ENCODE data around the gene ENTPD1.

ENTPD1 gene

DNA sequence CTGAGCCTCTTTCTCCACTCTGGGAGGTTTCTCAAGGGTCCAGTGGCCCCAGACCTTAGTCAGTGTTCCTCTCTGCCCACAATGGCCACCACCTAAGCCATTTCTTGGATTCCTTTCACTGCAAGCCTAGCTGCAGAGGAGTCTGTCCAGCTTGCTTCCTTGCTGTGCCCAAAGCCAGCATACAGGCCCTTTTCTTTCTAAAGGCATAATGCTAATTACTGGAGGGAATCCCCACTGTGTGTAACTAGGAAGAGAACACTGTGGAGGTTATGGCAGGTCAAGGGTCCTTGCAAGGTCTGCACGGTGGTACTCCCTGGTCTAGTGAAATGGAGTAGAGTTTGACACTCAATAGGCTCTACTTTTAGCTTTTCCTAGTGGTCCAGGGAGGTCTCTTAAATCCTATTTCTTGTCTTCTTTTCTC is 81.4 kb downstream of the ENTPD1 start:
- TF ChIP-seq, protein P1, sequence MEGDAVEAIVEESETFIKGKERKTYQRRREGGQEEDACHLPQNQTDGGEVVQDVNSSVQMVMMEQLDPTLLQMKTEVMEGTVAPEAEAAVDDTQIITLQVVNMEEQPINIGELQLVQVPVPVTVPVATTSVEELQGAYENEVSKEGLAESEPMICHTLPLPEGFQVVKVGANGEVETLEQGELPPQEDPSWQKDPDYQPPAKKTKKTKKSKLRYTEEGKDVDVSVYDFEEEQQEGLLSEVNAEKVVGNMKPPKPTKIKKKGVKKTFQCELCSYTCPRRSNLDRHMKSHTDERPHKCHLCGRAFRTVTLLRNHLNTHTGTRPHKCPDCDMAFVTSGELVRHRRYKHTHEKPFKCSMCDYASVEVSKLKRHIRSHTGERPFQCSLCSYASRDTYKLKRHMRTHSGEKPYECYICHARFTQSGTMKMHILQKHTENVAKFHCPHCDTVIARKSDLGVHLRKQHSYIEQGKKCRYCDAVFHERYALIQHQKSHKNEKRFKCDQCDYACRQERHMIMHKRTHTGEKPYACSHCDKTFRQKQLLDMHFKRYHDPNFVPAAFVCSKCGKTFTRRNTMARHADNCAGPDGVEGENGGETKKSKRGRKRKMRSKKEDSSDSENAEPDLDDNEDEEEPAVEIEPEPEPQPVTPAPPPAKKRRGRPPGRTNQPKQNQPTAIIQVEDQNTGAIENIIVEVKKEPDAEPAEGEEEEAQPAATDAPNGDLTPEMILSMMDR (IDR thresholded peaks at IDR 0.05; ENCODE audit: control insufficient read depth, extremely low read depth, insufficient read depth) = no peak
- H3K4me3 ChIP-seq (ENCODE audit: low read depth, low read length) = no peak overlapping the region
- no peak for DNase-seq (ENCODE audit: low read depth)

DNA sequence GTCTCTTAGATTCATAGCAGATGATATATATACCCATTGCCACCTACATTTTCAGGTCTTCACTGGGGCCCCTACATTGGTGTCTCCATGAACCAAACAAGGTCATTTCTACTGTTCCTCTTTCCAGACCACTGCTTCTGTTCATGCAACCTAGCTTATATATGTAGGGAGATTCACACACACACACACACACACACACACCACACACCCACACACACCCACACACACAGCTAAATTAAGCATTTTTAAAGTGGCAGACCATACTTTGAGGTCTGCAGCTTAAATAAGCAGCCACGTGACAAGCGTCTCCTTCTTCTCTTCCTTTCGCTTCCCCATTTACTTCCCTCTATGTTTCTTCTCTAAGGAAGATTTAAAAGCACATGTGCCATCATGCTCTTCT is 81.8 kb downstream of the ENTPD1 start:
- TF ChIP-seq, protein P1 (IDR thresholded peaks at IDR 0.05; ENCODE audit: control insufficient read depth, extremely low read depth, insufficient read depth) = no peak
- DNase-seq (ENCODE audit: low read depth) = no peak
- no peak overlapping the region for H3K4me3 ChIP-seq (ENCODE audit: low read depth, low read length)

DNA sequence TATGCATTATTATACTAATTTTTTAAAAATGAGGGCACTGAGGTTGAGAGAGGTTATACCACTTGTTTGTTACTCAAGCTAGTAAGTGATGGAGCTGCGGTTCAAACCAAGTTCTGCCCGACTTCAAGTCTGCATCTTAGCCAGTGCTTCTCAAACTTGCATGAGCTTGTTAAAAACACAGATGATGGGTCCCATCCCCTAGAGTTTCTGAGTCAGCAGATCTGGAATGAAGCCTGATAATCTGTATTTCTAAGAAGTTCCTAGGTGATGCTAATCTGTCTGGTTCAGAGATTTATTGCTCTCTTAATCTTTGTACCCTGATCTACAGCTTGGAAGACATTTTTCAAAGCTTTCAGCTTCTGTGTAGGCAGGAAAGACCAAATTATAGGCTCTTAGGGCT is 84.2 kb downstream of the ENTPD1 start:
- DNase-seq (ENCODE audit: low read depth) = no peak
- TF ChIP-seq, protein P1 (IDR thresholded peaks at IDR 0.05; ENCODE audit: control insufficient read depth, extremely low read depth, insufficient read depth) = no peak
- no peak overlapping the region for H3K4me3 ChIP-seq (ENCODE audit: low read depth, low read length)

DNA sequence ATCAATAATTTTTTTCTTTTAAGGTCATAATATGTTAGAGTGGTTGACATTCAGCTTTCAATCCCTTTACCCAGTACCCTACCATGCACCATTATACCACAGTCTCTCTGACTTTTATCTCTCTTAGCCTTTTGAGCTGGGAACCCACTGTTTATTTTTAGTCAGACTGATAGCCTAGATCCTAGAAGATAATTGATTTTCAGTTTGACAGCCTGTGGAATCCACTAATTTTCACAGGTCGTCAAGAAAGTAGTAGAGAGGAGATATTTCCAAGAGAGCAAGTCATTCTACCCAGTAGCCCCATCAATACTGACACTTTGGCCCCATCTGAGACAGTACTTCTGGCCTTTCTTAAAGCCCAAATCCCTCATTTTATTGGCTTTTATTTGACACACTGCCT is 84.7 kb downstream of the ENTPD1 start:
- no peak overlapping the region for H3K4me3 ChIP-seq (ENCODE audit: low read depth, low read length)
- TF ChIP-seq, protein P1 (IDR thresholded peaks at IDR 0.05; ENCODE audit: control insufficient read depth, extremely low read depth, insufficient read depth) = no peak
- no peak for DNase-seq (ENCODE audit: low read depth)

DNA sequence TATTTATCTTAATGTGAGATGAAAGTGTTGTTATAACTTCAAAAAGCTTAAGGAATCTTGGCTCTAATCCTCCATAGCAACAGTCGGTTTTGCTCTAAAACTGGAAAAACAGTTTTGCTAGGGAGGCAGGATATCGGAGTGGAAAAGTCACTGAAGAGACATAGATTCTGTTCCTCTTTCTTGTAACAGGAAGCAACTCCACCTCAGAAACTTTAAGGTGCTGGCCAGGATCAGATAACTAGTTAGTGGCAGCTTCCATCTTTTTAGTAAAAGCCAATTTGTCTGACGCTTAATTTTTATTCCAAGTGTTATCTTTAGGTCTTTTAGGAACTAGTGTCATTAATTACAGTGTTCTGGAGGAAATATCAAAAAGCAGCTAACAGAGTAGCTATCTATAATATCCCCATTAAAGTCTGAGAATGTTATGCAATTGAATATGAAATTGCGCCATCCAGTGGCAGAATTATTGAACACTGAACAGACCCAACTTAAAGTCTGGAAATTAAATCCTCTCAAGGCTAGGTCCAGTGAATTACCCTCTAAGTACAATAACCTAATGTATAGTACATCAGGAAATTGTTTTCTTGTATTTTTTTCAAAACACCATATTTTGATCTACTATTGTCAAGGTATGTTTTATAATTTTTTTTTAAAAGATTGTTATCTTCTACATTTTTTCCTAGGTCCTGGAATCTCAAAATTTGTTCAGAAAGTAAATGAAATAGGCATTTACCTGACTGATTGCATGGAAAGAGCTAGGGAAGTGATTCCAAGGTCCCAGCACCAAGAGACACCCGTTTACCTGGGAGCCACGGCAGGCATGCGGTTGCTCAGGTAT is 85.9 kb downstream of the ENTPD1 start:
- peak; percentile 27 for DNase-seq (ENCODE audit: low read depth)
- H3K4me3 ChIP-seq (ENCODE audit: low read depth, low read length) = no peak overlapping the region

DNA sequence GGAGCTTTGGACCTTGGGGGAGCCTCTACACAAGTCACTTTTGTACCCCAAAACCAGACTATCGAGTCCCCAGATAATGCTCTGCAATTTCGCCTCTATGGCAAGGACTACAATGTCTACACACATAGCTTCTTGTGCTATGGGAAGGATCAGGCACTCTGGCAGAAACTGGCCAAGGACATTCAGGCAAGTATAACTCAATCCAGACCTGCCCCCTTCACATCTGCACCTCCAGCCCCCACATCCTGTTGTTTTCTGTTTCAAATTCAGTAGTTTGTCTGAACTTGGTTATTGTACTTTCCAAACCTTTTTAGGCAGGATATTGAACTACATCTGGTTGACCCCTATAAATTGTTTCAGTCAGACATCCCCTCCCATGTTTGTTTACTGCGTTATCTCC is 89.4 kb downstream of the ENTPD1 start:
- TF ChIP-seq, protein P1 (IDR thresholded peaks at IDR 0.05; ENCODE audit: control insufficient read depth, extremely low read depth, insufficient read depth) = no peak
- no peak overlapping the region for H3K4me3 ChIP-seq (ENCODE audit: low read depth, low read length)
- DNase-seq (ENCODE audit: low read depth) = no peak

More for the DNA sequence above, 85.9 kb downstream of the ENTPD1 start:
- TF ChIP-seq, protein P1 (IDR thresholded peaks at IDR 0.05; ENCODE audit: control insufficient read depth, extremely low read depth, insufficient read depth) = peak; percentile 66

DNA sequence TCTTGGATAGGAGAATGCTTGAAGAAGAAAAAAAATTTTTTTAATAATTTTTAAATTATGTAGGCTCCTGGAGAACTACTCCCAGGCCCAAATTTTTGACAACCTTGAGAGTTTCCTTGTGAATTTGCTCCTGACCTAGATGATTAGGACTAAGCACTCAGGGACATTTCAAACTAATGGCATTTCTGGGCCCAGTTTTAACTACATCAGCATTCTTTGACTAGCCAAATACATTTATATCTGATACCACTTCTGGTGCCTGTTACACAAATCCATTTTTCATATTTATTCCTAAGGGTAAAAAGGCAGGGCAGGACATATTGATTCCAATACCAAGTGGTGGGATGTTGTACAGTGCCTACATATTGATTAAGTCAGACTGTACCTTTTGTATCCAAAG is 91.0 kb downstream of the ENTPD1 start:
- TF ChIP-seq, protein P1 (IDR thresholded peaks at IDR 0.05; ENCODE audit: control insufficient read depth, extremely low read depth, insufficient read depth) = no peak
- H3K4me3 ChIP-seq (ENCODE audit: low read depth, low read length) = no peak overlapping the region
- no peak for DNase-seq (ENCODE audit: low read depth)

Measured in LNCaP clone FGC (cell line).